Measurements from ENCODE around the gene STRADA. TPM values are rescaled to one million over a fixed set of nuclear protein-coding genes. Genes with fewer than 3 reads are reported as not detected.

STRADA gene
- total and polyA plus RNA-seq, 2 of the 8 experiments (the other 6 are each of a cell fraction or from before 2014, with no cell fraction given): 35.6 to 43.3 TPM

GRCh38 chr17:63735691-63736090, 5.9 kb downstream of the STRADA start (continued):
- TF ChIP-seq CHD1 (IDR thresholded peaks at IDR 0.05; ENCODE audit: low read depth, low read length) (no peak), KDM5A (IDR thresholded peaks at IDR 0.05; ENCODE audit: low read length) (no peak)

Measured in H1 (cell line).